Left lung (tissue), 10 donors: Measurements from ENCODE around the gene BRAP. TPM values are rescaled to one million over a fixed set of nuclear protein-coding genes. Genes with fewer than 3 reads are reported as not detected.
A peak's percentile ranks its signal among the peaks of the same experiment; 100 is the strongest.
"Not testable (repeated sequence)": the region's sequence is repeated elsewhere in the genome, so short reads cannot be mapped to it uniquely, and the experiment has no call there.

ENCODE experiments used
- ATAC-seq: fragments of 200-7000 bp; cut with Tn5 transposase; one replicate; pipeline ENCODE4 v1.9.1; 2020; ENCODE audit warnings: moderate library complexity
- DNase-seq, 4 donors: peaks; one replicate each; pipeline ENCODE4 v3.0.0-alpha.2; 2013 to 2020
- H3K27ac ChIP-seq, 2 donors: fragments of 200-600 bp; sonication (generic) in 1 of 2; one replicate each; pipeline versions ENCODE4 v1.5.0 to v1.8.0; 2020 to 2021
- H3K27me3 ChIP-seq, 2 donors: fragments of 200-600 bp; sonication (generic) in 1 of 2; one replicate each; pipeline versions ENCODE4 v1.5.0 to v1.8.0; 2020 to 2021
- H3K36me3 ChIP-seq, 2 donors: fragments of 200-600 bp; sonication (generic) in 1 of 2; one replicate each; pipeline versions ENCODE4 v1.5.0 to v1.8.0; 2020 to 2021
- H3K4me1 ChIP-seq, 2 donors: fragments of 200-600 bp; one replicate each; pipeline ENCODE4 v1.8.0; 2021
- H3K4me3 ChIP-seq, 2 donors: fragments of 200-600 bp; sonication (generic) in 1 of 2; one replicate each; pipeline versions ENCODE4 v1.5.0 to v1.8.0; 2020 to 2021; ENCODE audit warnings: mild to moderate bottlenecking in 1 of 2
- H3K9me3 ChIP-seq, 2 donors: fragments of 200-600 bp; sonication (generic) in 1 of 2; one replicate each; pipeline versions ENCODE4 v1.5.0 to v1.8.0; 2020 to 2021
- intact Hi-C, 2 donors: fragments of 100-400 bp; cut with DNase I; formaldehyde crosslinking; loops; one replicate each; pipeline versions ENCODE4 v1.11.2 to v1.14.2; 2022
- polyA plus RNA-seq, 6 donors: library from polyadenylated mRNA; unstranded; fragments of 120-200 nt; gene quantifications; one replicate each; pipeline ENCODE4 v1.2.1, GENCODE V29; 2013; ENCODE audit not compliant: insufficient read length in 6 of 6
- total RNA-seq, 2 donors: library from RNA; stranded (reverse); fragmentation: NEBNext Ultra II Directional; extraction: Animal tissue kit (Norgen Biotek cat#: 25700); gene quantifications; one replicate each; pipeline ENCODE4 v1.2.1, GENCODE V29; 2021
- TF ChIP-seq, protein P1 (sequence below), 2 donors: fragments of 200-600 bp; sonication (generic) in 1 of 2; IDR thresholded peaks; one replicate each; pipeline versions ENCODE4 v1.5.0 to v1.8.0; 2021; ENCODE audit warnings: antibody characterized with exemption in 2 of 2
- donor health status: DM: no; HTN: yes; CAD: no.
- donor health status: DM: no; HTN: no; CAD: no.

BRAP gene
- total and polyA plus RNA-seq, 8 donors, result 15.2 to 20.1 (median 18.2) TPM

DNA sequence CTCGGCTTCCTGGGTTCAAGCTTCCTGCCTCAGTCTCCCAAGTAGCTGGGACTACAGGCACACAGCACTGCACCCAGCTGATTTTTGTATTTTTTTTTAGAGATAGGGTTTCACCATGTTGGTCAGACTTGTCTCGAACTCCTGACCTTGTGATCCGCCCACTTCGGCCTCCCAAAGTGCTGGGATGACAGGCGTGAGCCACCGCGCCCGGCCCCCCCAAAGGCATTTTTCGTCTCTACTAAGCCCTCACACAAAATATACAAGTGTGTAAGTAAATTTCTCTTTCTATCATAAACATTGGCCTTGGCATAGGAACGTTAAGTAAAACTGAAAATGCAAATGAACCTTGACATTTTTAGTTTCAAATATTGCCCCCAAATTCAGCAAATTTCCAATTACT is 2.2 kb upstream of the BRAP start:
- TF ChIP-seq, protein P1, sequence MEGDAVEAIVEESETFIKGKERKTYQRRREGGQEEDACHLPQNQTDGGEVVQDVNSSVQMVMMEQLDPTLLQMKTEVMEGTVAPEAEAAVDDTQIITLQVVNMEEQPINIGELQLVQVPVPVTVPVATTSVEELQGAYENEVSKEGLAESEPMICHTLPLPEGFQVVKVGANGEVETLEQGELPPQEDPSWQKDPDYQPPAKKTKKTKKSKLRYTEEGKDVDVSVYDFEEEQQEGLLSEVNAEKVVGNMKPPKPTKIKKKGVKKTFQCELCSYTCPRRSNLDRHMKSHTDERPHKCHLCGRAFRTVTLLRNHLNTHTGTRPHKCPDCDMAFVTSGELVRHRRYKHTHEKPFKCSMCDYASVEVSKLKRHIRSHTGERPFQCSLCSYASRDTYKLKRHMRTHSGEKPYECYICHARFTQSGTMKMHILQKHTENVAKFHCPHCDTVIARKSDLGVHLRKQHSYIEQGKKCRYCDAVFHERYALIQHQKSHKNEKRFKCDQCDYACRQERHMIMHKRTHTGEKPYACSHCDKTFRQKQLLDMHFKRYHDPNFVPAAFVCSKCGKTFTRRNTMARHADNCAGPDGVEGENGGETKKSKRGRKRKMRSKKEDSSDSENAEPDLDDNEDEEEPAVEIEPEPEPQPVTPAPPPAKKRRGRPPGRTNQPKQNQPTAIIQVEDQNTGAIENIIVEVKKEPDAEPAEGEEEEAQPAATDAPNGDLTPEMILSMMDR (IDR thresholded peaks at IDR 0.05), result no peak
- H3K9me3 ChIP-seq, result no peaks in the 10 kb centered on the region
- DNase-seq (no peak), ATAC-seq (no peak)
- H3K36me3 ChIP-seq, result peaks cover 0 to 8% of the 10 kb centered on the region in 2 donors
- intact Hi-C loops, result no loop called here
- no peak overlapping the region for H3K4me3 ChIP-seq
- peaks cover 14 to 32% of the 10 kb centered on the region in 2 donors for H3K4me1 ChIP-seq
- H3K27ac ChIP-seq, result no peak overlapping the region
- no peaks in the 10 kb centered on the region for H3K27me3 ChIP-seq

DNA sequence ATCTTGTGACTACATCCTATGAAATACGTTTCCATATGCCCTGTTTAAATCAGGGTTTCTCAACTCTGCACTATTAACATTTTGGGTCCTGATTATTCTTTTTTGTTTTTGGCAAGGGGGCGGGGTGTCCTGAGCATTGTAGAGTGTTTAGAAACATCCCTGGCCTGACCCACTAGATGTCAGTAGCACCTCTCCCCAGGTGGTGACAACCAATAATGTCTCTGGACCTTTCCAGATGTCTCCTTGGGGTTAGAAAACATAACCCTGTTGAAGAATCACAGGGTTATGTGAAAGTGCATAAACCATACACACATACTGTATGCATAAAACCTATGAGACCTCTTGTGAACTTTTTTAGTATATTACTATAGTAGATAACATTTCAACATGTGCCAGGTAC is 1.5 kb upstream of the BRAP start:
- peaks cover 14 to 32% of the 10 kb centered on the region in 2 donors for H3K4me1 ChIP-seq
- peaks cover 0 to 11% of the 10 kb centered on the region in 2 donors for H3K36me3 ChIP-seq
- H3K27me3 ChIP-seq, result no peaks in the 10 kb centered on the region
- no peak overlapping the region for H3K27ac ChIP-seq
- ATAC-seq (no peak), DNase-seq (no peak)
- H3K9me3 ChIP-seq, result no peaks in the 10 kb centered on the region
- intact Hi-C loops, result no loop called here
- no peak overlapping the region for H3K4me3 ChIP-seq
- TF ChIP-seq, protein P1 (IDR thresholded peaks at IDR 0.05), result no peak

DNA sequence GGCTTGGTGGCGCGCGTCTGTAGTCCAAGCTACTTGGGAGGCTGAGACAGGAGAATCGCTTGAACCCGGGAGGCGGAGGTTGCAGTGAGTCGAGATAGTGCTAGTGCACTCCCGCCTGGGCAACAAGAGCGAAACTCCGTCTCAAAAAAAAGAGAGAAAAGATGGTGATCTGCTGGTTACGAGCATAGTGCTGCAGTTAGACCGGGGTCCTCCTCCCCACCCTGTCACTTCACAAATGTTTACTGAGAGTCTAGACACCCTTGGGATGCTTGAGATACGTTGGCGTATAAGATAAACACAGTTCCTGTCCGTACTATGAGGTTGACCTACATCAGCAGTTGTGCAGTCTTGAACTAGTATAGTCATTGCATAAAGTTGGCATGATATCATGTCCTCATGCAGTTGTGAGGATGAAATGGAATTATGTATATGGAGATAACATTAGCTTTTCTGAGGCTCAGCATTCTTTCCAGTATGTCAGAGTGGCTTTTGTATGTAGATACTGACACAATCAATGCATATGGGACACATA is 884 bp upstream of the BRAP start:
- intact Hi-C loops, result no loop called here
- no peak for DNase-seq
- Histone ChIP-seq H3K36me3 (peaks cover 0 to 17% of the 10 kb centered on the region in 2 donors), H3K27me3 (no peaks in the 10 kb centered on the region), H3K27ac (peak overlapping the region; percentile 71 to 87), H3K4me3 (peak overlapping the region; percentile 90 to 95), H3K4me1 (peaks cover 14 to 32% of the 10 kb centered on the region in 2 donors), H3K9me3 (no peaks in the 10 kb centered on the region)
- no peak for ATAC-seq
- TF ChIP-seq, protein P1 (IDR thresholded peaks at IDR 0.05), result no peak

DNA sequence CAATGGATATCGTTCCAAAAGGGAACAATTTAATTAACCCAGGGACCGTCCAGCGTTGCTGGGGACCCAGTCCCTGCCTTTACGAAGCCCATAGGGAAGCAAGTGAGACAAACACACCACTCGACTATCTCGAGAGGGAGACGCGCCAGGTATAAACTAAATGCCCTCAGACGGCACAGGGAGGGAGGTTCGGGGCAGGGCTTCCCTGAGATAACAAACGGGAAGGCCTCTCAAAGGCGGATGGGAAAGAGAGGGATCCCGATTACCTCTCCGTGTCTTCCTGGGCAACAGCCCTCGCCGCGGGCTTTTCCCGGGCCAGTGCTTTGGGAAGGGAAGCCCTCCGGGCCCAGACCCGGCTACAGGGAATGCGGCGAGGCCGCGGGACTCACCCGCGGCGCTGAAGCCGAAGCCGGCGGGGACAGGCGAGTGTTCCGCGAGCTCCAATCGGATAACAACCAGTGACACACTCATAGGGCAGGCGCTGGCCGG is 390 bp downstream of the BRAP start:
- DNase-seq (peak in 1 of 4 donors; percentile 32), ATAC-seq (peak; percentile 23)
- H3K27ac ChIP-seq, result peak overlapping the region; percentile 71 to 87
- TF ChIP-seq, protein P1 (IDR thresholded peaks at IDR 0.05), result no peak
- H3K4me1 ChIP-seq, result peaks cover 14 to 32% of the 10 kb centered on the region in 2 donors
- peaks cover 0 to 30% of the 10 kb centered on the region in 2 donors for H3K36me3 ChIP-seq
- no peaks in the 10 kb centered on the region for H3K27me3 ChIP-seq
- intact Hi-C loops, result no loop called here
- peak overlapping the region; percentile 90 to 95 for H3K4me3 ChIP-seq
- H3K9me3 ChIP-seq, result no peaks in the 10 kb centered on the region

DNA sequence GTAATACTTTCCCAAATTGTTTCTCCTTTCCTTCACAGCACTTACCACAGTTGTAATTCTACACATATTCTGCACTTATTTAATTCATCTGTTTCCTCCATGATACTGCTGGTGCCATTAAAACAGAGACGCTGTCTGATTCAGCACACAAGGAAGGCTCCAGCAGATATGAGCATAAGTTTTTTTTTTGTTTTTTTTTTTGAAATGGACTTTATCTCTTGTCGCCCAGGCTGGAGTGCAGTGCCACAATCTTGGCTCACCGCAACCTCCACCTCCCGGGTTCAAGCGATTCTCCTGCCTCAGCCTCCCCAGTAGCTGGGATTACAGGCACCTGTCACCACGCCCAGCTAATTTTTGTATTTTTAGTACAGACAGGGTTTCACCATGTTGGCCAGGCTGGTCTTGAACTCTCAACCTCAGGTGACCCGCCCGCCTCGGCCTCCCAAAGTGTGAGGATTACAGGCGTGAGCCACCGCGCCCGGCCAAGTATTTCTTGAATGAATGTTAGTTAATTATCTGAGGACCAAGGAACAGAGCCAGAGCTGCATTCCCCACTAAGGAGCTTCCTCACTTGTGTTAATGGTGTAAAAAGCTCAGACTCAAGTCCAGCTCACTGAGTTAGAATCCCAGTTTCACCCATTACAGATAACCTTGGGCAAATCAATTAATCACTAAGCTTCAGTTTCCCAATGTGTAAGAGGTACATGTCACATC is 1.1 kb downstream of the BRAP start:
- DNase-seq, H3K27ac ChIP-seq, H3K9me3 ChIP-seq, H3K27me3 ChIP-seq, ATAC-seq, intact Hi-C loops: not testable (repeated sequence)
- H3K4me1 ChIP-seq, result peaks cover 14 to 32% of the 10 kb centered on the region in 2 donors
- peak overlapping the region; percentile 90 to 95 for H3K4me3 ChIP-seq
- peaks cover 0 to 37% of the 10 kb centered on the region in 2 donors for H3K36me3 ChIP-seq
